HG03175 (cell line): ENCODE data around the gene MADD.

Experiments
- ATAC-seq: cut with Tn5 transposase; IDR thresholded peaks from one replicate; pipeline ENCODE4 v1.9.1; 2021; ENCODE audit warnings: mild to moderate bottlenecking, moderate library complexity; ENCODE audit not compliant: unreplicated experiment

The MADD gene

DNA sequence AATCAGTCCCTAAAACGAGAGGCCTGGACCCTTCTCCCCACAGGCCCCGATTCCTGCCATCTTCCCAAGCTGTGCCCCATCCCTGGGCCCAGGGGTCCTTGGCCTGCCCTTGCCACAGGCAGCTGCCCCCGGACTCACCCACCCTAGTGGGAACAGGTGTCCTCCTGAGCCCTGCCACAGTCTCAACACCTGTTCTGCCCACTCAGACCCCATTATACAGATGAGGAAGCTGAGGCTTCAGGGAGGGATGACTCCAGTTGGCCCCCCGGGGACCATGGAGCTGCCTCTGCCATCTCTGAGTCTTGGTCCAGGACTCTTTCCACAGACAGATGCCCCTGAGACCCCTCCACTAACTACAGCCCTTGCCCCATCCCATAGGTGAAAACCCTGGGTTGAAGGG lies 66.7 kb downstream of the MADD start:
- no peak for ATAC-seq

DNA sequence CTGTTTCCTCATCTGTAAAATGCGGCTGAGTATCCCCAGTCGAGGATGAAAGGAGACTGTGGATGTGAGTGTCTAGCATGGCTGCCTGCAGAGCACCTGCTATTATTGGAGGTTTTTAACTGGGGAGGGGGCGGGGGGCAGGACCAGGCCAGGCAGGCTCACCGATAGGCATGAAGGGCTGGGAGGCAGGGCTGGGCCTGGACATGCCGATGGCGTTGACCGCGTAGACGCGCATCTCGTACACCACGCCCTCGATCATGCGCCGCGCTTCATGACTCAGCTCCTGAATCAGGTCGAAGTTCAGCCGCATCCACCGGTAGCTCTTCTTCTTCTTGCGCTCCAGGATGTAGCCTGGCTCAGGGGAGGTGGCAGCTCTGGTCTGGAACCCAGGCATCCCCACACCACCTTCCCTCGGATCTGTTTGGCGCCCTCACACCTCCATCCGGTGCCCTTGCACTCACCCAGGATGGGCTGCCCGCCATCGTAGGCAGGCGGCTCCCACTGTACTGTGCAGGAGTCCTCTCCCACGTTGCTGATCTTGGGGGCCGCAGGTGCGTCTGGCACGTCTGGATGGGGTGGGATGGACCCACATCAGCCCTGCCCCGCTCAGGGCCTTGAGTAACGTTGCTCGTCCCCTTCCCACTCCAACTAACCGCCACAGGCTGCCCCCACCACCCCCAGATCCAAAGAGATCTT lies 67.4 kb downstream of the MADD start:
- ATAC-seq, result no peak

DNA sequence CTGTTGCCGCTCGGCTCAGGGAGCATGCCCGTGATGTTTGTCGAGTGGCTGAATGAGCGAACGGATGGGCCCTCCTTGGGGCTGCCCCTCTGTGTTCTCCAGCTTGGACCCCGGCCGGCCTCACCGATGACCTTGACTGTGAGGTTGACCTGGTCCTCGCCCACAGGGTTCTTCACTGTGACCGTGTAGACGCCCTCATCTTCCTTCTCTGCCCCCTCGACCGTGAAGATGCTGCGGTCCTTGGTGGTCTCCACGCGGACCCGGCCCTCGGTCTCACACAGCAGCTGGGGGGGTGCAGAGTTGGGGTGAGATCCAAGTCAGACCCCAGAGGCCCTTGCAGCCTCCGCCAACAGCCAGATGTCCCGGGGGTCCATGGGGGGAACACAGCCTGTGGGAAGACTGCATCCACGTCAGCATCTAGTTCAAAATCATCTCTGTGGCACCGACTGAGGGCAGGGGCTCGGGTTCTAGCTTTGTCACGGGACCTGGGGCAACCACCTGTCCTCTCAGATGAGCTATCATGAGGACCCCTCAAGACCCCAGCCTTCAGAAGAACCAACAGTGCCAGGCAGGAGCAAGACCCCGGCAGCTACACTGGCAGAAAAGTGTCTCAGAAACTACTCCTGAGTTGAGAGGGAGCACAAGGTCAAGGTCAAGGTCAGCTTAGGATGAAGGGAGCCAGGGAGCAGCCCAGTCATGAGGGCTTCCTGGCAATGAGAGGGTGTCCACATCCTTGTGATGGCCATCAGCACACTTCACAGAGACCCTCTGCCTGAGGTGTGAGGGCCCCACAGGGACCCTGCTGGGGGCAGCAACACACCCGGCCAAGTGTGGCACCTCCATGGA lies 68.7 kb downstream of the MADD start:
- ATAC-seq, result no peak

DNA sequence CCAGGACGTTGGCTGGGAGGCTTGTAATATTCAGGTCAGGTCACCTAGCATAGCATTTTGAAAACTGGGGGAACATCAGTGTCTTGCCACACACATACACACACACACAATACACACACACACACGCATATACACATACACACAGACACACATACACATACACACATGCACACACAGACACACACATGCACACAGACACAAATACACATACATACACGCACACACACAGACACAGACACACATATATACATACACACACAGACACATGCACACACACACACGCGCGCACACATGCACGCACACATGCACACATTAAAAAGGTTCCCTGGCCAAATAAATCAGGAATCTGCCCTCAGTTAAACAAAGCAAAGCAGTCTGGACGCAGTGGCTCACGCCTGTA lies 70.1 kb downstream of the MADD start:
- no peak for ATAC-seq

DNA sequence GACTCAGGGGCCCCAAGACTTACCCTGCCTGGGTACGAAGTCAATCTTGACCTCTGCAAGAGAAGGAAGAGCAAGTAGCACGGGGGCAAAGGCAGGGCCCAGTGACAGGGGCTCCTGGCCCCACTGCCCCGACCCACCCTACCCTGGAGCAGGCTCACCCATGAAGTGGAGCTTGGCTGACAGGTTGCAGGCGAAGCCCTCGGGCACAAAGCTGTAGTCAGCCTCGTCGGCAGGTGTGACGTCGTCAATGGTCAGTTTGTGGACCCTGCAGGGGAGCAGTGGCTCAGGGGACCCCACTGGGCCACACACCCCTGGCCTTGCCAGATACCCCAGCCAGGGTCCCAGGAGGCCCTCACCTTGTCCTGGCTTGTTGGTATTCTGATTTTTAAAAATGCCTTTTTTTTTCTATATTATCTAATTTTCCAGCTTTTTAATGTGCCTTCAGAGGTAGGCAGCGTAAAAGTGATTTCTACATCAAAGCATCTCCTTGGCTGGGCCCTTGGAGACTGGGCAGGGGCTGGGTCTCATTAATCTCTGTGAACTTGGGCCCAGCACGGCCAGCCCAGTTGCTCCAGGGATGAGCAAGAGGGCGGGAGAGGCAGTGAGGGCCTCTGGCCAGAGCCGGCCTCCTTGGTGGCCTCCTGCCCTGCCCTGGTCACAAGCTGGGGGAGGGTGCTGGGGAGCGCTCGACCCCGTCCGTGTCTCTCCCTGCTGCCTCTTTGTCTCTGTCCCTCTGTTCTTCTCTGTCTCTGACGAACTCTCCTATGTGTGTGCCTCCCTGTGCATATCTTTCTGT lies 71.2 kb downstream of the MADD start:
- no peak for ATAC-seq

DNA sequence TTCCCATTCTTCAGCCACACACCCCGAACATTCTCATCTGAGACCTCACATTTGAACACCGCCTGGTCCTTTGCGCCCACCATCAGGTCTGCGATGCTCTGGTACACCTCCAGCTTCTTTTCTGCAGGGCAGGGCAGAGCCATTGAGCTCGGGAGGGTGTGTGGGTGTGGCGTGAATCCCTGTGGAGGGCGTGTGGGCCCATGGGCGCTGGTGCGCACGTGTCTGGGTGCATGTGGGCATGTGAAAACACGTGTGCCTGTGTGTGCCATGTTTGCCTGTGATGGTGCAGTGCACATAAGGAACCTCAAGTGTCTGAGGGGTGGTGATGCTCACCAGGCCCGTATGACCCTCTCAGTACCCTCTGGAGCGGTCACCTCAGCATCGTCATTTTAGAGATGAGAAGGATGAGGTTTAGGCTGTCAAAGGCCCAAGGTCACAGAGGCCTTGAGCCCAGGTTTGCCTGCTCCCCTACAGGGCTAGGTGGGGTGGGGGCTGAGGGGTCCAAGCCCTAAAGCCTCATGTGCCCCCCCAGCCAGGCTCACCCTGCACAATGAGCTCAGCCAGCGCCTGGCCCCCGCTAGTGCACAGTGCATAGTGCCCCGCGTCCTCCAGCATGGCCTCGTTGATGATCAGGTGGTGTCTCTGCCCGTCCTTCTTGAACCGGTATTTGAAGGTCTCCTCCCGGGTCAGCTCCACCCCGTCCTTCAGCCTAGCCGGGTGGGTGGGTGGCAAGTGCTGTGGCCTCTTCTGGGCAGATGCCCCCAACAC lies 72.3 kb downstream of the MADD start:
- no peak for ATAC-seq

DNA sequence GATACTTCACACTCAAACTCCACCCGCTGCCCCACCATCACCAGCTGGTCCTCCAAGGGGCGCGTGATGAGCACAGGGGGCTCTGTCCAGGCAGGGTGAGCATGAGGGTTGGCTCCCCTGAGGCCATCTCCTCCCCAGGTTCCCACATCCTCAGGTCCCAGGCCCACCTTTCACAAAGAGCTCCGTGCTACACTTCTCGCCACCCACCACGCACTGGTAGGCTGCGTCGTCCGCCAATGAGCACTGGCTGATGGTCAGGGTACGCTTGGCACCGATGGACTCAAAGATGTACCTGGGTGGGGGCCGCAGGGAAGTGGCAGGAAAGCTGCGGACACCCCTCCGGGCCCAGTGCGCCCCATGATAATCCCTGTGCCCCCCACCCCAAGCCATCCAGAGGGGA lies 72.9 kb downstream of the MADD start:
- no peak for ATAC-seq

DNA sequence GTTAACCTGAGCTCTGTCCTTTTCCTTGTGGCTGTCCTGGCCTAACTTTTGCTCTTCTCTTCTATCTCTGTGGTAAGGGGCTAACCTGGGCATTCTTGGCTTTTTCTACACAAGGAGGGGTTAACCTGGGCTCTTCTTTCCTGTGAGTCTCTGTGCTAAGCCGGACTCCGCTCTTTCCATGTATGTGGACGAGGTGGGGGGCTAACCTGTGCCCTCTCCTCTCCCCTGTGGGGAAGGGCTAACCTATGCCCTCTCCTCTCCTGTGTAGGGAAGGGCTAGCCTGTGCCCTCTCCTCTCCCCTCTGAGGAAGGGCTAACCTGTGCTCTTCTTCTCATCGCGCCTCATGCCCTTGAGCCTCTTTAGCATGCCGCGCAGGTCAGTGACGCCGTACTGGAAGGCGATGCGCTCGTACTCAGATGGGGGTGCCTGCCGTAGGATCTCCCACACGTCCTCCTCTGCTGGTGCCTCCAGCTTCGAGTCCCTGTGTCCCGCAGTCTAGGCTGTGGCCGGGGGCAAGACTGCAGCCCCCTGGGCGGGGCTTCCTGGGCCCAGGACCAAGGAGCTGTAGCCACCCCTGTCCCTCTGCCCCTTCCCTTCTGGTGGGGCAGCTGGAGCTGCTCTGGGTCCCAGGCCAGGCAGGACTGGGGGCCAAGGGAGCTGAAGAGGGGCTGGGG lies 76.1 kb downstream of the MADD start:
- ATAC-seq, result no peak

DNA sequence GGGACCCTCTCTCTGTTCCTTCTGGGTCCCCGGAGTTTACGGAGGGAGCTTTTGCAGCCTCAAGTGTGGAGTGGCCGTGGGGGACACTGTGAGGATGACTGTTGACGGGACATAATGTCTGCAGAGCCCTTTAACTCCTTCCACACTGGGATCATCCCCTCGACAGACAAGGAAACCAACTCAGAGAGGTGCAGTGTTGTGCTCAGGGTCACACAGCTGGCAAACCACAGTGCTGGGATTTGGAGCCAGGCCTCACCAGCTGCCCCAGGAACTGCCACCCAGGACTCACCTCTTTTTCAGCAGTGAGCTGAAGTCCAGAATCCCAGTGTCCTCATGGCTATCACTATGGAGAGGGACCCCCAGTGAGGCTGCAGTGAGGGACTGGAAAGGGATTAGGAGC lies 77.2 kb downstream of the MADD start:
- no peak for ATAC-seq

DNA sequence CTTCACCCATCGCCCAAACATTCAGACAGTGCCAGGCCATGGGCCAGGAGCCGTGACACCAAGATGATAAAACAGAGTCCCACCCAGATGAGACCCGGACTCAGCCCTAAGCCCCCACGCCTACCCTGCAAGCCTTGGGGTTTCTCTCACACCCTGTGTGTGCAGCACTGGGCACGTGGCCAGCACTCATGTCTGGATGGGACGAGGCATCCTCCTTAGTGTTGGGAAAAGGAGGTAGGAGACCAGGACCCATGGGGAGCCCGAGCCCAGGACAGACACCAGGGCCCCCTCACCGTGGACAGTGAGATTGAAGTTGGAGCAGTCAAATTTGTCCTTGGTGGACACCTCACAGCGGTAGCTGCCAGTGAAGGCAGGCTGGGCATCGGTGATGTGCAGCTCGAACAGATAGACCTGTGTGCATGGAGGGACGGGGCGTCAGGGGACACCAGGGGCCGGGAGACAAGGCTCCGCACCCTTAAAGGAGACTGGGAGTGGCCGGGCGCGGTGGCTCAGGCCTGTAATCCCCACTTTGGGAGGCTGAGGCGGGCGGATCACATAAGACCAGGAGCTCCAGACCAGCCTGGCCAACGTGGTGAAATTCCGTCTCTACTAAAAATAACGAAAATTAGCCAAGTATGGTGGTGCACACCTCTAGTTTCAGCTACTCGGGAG lies 78.3 kb downstream of the MADD start:
- no peak for ATAC-seq

DNA sequence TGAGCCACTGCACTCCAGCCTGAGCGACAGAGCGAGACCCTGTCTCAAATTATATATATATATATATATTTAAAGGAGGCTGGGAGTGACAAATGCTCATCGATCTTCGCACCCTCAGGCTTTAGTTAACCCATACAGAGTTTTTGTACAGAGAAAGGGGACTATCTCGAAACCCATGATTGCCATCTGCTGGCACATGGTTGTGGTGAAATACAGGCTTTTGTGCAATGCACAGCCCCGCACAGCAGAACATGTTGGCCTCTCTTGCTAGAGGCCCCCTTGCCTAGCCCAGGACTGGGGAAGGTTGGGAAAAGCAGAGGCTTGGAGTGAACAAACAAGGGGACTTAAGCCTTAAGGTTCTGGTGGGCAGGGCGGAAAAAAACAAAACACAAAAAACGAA lies 78.9 kb downstream of the MADD start:
- ATAC-seq, result no peak

DNA sequence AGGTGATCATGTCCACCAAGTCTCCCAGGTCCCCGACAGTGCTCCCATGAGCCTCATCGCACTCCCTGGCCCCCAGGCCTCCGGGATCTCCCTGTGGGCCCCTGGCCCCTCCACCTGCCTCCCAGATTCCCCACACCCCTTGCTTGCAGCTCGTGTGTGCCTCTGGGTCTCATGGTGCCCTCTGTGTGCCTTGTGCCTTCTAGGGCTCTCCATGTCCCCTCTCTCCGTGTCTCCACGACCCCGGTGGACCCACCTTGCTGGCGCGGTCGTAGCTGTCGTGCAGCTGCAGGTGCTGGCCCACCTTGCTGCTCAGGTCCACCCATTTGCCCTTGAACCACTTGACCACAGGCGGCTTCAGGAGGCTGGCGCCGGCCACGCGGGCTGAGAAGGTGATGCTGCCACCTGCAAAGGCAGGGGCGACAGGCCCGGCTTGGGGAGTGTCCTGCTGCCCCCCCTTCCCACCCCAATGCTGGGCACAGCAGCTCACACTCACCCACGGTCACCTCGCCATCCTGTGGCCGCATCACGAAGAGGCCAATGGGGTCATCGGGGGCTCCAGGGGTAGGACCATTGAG lies 79.7 kb downstream of the MADD start:
- ATAC-seq, result no peak

DNA sequence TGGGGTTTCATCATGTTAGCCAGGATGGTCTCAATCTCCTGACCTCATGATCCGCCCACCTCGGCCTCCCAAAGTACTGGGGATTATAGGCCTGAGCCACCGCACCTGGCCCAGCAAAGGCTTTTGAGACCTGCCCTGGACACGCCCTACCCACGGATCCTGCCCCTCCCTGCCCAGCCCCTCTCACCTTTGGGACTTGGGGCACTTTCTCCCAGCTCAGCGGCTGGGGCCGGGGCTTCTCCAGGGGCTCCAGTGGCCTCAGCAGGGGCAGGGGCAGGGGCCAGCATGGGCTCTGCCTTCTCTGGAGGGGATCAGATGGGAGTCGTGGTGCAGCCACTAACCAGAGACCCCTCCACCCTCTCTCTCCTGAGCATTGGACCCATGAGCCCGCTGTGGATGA lies 80.4 kb downstream of the MADD start:
- ATAC-seq, result no peak

DNA sequence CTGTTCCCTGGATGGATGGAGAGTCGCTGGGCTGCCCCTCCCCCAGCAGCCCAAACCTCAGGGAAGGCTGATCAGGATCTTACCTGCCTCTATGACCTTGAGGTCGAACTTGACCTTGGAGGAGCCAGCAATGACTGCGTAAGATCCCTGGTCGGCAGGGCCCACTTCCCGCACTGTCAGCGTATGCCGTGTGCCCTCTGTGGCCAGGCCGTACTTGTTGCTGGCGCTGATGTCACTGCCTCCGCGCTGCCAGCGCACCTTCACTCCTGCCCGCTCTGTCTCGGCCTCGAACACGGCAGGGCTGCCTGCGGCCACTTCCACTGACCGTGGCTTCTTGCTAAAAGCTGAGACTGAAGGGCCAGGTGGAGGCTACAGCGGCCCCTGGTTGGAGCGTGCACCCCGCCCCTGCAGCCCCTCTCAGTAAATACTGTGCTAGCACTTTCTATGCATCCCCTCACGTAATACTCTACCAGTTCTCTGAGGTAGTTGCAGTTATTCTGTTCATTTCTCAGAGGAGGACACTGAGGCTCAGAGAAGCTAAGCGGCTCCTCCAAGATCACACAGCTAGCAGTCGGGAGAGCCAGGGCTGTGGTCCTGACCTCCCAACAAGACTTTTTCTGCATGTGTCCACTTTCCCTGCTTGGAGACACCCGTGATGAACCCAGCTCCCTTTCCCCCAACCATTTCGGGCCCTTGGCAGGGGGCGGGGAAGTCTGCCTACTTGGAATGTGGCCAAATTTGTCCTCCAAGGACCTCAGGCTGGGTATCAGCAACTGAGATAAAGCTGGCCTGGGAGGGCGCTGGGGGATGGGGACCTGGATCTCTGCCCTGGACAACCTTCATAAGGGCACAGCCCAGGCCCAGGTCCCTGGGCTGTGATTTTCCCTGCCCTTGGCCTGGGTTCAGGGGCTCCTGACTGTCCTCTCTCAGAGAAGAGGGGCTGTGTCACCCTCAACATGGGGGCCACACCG lies 81.5 kb downstream of the MADD start:
- no peak for ATAC-seq

DNA sequence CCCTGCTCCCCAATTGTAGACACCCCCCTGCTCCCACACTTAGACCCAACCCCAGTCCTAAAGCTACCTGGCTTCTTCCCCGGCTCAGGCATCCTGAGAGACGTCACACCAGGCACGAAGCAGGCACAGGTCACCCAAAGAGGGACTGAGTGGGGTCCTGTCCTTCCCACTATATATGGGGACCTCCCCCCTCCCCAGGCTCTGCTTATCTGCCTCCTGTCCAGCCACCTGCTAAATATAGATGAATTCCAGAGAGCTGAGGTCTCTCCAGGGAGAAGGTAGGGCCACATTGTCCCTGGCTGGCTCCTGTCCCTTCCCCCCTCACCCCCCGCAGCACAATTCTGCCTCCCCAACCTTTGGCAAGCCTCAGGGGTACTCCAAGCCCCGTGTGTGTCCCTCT lies 82.6 kb downstream of the MADD start, which contains the start of gene MYBPC3:
TSS of gene MYBPC3 (minus strand) at position 147 of the 400 bp plus-strand sequence. CDS start at position 92, 55 bp downstream.
- ATAC-seq, result no peak

DNA sequence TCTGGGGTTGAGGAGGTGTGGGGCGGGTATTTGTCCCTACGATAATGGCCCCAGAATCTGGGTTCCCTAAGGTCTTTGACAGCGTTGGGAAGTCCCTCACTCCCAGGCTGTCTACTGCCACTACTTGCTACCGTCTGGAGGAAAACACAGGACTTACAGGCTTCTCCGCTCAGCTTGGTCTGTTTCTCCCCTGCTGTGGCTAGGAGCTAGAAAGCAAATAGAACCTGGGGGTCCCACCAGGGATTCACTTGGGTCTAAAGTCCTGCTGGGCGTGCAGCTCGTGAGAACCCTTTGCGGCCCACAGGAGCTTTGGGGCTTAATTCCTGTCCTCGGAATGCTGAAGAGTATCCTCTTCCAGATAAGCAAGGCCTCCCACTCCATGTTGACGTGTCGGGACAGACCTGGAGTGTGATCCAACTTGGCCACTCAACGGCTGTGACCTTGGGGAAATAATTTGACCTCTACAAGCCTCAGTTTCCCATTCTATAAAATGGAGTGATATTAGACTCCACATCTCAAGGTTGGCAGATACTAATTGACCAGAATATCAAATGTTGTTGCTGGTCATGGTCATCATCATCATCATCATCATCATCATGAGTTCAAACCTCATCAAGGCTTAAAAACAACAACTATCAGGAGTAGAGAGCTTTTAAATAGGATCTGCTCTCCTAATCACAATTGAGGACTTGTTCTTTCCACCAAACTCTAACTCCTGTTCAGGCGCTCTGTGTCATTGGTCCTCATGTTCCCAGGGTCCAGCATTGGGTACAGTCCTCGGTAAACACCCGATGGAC lies 84.2 kb downstream of the MADD start:
- no peak for ATAC-seq

DNA sequence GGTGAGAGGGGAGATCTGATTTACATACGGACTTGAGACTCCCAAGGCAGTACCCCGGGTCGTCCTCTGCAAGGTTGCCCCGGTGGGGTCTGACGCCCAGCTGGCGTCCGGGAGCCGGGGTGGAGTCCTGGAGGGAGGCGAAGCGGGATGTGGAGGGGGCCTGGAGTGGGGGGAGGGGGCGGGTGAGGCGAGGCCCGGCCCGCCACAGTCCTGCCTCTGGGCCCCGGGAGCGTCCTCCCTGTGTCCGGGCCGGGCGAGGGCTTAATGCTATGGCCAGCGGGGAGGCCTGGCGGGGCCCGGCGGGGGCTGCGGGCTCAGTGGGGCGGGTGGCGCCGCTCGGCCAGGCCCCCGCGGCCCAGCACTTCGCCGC lies 85.0 kb downstream of the MADD start:
- no peak for ATAC-seq
